Measurements from ENCODE around the gene TNFRSF25. TPM values are rescaled to one million over a fixed set of nuclear protein-coding genes. Genes with fewer than 3 reads are reported as not detected.

The TNFRSF25 gene
- total RNA-seq, 1 donor from 2014 or later, result 29.4 TPM

GRCh38 chr1:6414881-6415626 is 50.9 kb downstream of the TNFRSF25 start:
- no peak for DNase-seq (ENCODE audit: extremely low spot score, unreplicated experiment)
- Mint-ChIP-seq H3K36me3 (no peaks in the 10 kb centered on the region), H3K9me3 (no peaks in the 10 kb centered on the region), H3K27me3 (peaks cover 67% of the 10 kb centered on the region), H3K4me1 (ENCODE audit: unreplicated experiment) (peaks cover 13% of the 10 kb centered on the region), H3K27ac (peak overlapping the region; percentile 99), H3K4me3 (peak overlapping the region; percentile 80)
- TF ChIP-seq, protein P1, sequence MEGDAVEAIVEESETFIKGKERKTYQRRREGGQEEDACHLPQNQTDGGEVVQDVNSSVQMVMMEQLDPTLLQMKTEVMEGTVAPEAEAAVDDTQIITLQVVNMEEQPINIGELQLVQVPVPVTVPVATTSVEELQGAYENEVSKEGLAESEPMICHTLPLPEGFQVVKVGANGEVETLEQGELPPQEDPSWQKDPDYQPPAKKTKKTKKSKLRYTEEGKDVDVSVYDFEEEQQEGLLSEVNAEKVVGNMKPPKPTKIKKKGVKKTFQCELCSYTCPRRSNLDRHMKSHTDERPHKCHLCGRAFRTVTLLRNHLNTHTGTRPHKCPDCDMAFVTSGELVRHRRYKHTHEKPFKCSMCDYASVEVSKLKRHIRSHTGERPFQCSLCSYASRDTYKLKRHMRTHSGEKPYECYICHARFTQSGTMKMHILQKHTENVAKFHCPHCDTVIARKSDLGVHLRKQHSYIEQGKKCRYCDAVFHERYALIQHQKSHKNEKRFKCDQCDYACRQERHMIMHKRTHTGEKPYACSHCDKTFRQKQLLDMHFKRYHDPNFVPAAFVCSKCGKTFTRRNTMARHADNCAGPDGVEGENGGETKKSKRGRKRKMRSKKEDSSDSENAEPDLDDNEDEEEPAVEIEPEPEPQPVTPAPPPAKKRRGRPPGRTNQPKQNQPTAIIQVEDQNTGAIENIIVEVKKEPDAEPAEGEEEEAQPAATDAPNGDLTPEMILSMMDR (conservative IDR thresholded peaks at IDR 0.05), result no peak

DNA sequence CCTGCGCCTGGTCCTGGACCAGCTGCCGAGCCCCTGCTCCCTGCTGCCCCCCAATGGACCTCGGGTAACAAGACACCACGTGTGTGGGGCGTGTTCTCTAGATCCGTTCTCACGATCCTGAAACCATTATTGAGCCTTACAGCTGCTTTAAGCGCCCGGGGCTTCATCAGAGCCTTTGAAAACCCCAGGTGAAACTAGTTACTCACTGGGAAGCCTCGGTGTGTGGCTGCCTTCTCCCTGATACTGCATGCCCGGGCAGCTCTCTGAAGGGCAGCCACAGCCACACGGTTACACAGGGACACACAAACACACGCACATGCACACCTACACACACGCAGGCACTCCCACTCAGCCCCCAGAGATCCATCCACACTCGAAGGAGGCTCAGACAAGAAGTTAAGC is 51.5 kb downstream of the TNFRSF25 start:
- Mint-ChIP-seq H3K27ac (peak overlapping the region; percentile 99), H3K9me3 (no peaks in the 10 kb centered on the region), H3K36me3 (no peaks in the 10 kb centered on the region), H3K27me3 (peaks cover 67% of the 10 kb centered on the region), H3K4me1 (ENCODE audit: unreplicated experiment) (peaks cover 13% of the 10 kb centered on the region), H3K4me3 (peak overlapping the region; percentile 80)
- TF ChIP-seq, protein P1 (conservative IDR thresholded peaks at IDR 0.05), result peak; percentile 73
- DNase-seq (ENCODE audit: extremely low spot score, unreplicated experiment), result no peak

DNA sequence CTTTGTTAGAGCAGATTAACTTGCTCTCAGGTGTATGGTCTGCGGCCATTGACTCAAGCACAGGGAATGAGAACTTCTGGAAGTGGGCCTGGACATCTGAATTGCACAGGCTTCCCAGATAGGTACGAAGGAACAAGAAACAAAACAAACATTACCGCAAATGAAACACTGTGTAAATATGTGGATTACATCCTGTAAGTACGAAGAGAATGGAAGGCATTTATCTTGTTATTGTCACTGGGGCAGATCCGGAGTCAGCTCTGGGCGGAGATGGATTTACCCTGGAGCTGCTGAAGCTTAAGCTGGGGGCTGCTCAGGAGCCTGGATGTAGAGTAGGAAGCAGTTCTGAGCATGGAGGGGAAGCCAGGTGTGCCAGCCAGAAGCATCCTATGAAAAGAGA is 53.1 kb downstream of the TNFRSF25 start:
- Mint-ChIP-seq H3K27ac (peak overlapping the region; percentile 99), H3K36me3 (no peaks in the 10 kb centered on the region), H3K9me3 (no peaks in the 10 kb centered on the region), H3K4me3 (peak overlapping the region; percentile 26), H3K4me1 (ENCODE audit: unreplicated experiment) (peaks cover 13% of the 10 kb centered on the region), H3K27me3 (peaks cover 62% of the 10 kb centered on the region)
- no peak for DNase-seq (ENCODE audit: extremely low spot score, unreplicated experiment)
- TF ChIP-seq, protein P1 (conservative IDR thresholded peaks at IDR 0.05), result no peak

Small RNAs within 50 kb of the gene (microRNA-seq; reads per million reads assigned to microRNA genes)
- not detected for gene MIR4252

Other genes with a start within 250 kb of the TNFRSF25 start
- 56.6 and 63.5 TPM in 2 replicates for gene ICMT, start 230.2 kb downstream of the TNFRSF25 start, total RNA-seq (ENCODE audit: low replicate concordance)
- gene HES3, start 222.0 kb downstream of the TNFRSF25 start, total RNA-seq (ENCODE audit: low replicate concordance), result not detected in 2 replicates
- 6.1 and 8.5 TPM in 2 replicates for gene GPR153, start 205.1 kb downstream of the TNFRSF25 start, total RNA-seq (ENCODE audit: low replicate concordance)
- 31.8 and 40.0 TPM in 2 replicates for gene ACOT7, start 72.4 kb downstream of the TNFRSF25 start, total RNA-seq (ENCODE audit: low replicate concordance)
- 5.9 and 22.1 TPM in 2 replicates for gene HES2, start 46.3 kb downstream of the TNFRSF25 start, total RNA-seq (ENCODE audit: low replicate concordance)
- 13.8 and 15.6 TPM in 2 replicates for gene ESPN, start 41.4 kb downstream of the TNFRSF25 start, total RNA-seq (ENCODE audit: low replicate concordance)
- 28.5 and 30.6 TPM in 2 replicates for gene PLEKHG5, start 25.5 kb upstream of the TNFRSF25 start, total RNA-seq (ENCODE audit: low replicate concordance)
- gene NOL9, start 88.3 kb upstream of the TNFRSF25 start, total RNA-seq (ENCODE audit: low replicate concordance), result 32.9 and 43.0 TPM in 2 replicates
- not detected in 2 replicates for gene TAS1R1, start 89.1 kb upstream of the TNFRSF25 start, total RNA-seq (ENCODE audit: low replicate concordance)
- gene ZBTB48, start 113.8 kb upstream of the TNFRSF25 start, total RNA-seq (ENCODE audit: low replicate concordance), result 30.7 and 44.2 TPM in 2 replicates
- 13.6 and 15.1 TPM in 2 replicates for gene KLHL21, start 136.7 kb upstream of the TNFRSF25 start, total RNA-seq (ENCODE audit: low replicate concordance)
- 14.7 and 21.2 TPM in 2 replicates for gene PHF13, start 147.6 kb upstream of the TNFRSF25 start, total RNA-seq (ENCODE audit: low replicate concordance)
- gene THAP3, start 158.7 kb upstream of the TNFRSF25 start, total RNA-seq (ENCODE audit: low replicate concordance), result 18.4 and 21.6 TPM in 2 replicates
- 65.2 and 70.3 TPM in 2 replicates for gene DNAJC11, start 235.6 kb upstream of the TNFRSF25 start, total RNA-seq (ENCODE audit: low replicate concordance)